Rectal smooth muscle tissue (tissue), 1 donor: Measurements from ENCODE around the gene TMEM229A.
"Not testable (repeated sequence)": the region's sequence is repeated elsewhere in the genome, so short reads cannot be mapped to it uniquely, and the experiment has no call there.

Experiments
- H3K27ac ChIP-seq: one replicate; pipeline ENCODE4 v1.7.0; 2013; ENCODE audit warnings: low read depth, low read length, inconsistent platforms
- H3K27me3 ChIP-seq: one replicate; pipeline ENCODE4 v1.7.0; 2013; ENCODE audit warnings: low read length; ENCODE audit not compliant: control insufficient read depth, insufficient read depth
- H3K36me3 ChIP-seq: one replicate; pipeline ENCODE4 v1.7.0; 2013; ENCODE audit warnings: low read length; ENCODE audit not compliant: control insufficient read depth, insufficient read depth
- H3K4me1 ChIP-seq: one replicate; pipeline ENCODE4 v1.7.0; 2013; ENCODE audit warnings: low read length; ENCODE audit not compliant: control insufficient read depth, insufficient read depth
- H3K4me3 ChIP-seq: one replicate; pipeline ENCODE4 v1.7.0; 2013; ENCODE audit warnings: low read length
- H3K9ac ChIP-seq: one replicate; pipeline ENCODE4 v1.7.0; 2013; ENCODE audit warnings: low read length

TMEM229A gene

DNA sequence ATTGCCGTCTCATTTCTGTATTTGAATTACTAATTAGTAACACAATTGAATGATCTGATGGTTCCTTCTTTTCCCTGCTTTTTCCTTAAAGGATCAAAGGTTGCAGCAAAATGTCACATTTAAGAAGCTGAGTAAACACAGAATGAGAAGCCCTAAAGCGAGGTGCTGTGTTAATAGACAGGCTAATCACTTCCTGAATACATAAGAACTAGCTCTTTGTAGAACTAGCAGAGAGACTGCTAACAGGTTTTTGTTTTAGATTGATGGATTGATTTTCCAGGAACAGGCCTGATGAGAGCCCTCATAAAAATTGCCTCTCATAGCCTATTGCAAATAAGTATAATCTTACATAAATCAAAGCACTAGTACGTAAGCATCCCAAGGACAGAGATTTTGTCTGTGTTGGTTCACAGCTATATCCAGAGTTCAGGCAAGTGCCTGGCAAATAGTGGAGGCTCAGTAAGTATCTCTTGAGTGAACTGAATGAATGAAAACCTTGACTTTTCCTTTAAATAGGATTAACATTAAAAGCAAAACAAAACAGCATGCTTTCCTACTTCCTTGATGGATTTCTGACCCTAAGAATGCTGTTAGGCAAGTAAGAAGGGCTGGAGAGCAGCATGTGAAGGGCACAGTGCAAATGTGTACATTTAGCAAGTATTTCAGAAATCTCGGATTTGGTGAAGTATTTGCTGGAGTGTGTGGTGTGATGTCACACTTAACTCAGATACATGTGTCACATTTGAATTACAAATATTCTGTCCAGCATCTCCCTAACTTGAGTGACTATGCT is 3.3 kb downstream of the TMEM229A start:
- no peak overlapping the region for H3K9ac ChIP-seq
- no peak overlapping the region for H3K27ac ChIP-seq
- no peak overlapping the region for H3K4me3 ChIP-seq
- no peaks in the 10 kb centered on the region for H3K36me3 ChIP-seq
- peaks cover 2% of the 10 kb centered on the region for H3K4me1 ChIP-seq
- H3K27me3 ChIP-seq, result peaks cover 2% of the 10 kb centered on the region

DNA sequence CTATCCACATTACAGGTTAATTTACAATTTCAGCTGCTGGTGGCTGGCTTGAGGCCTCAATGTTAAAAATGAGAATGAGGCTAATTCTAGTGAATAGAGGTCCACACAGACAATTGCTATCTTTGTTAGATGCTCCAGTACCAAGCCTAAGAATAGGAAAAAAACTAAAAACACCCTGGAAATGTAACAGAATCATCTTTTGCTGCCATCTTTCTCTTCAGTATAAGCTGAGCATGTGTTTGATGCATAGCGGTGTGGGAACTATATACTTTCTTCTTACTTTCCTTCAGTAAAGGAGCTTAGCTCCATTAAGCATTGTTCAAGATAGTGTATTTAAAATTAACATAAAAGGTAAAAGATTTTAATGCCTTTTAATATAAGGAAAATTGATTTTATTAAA is 5.6 kb downstream of the TMEM229A start:
- H3K4me3 ChIP-seq, result no peak overlapping the region

GRCh38 chr7:124024329-124024728 is 8.5 kb downstream of the TMEM229A start:
- not testable (repeated sequence) for H3K27ac ChIP-seq, H3K9ac ChIP-seq, H3K27me3 ChIP-seq

More for the DNA sequence above, 5.6 kb downstream of the TMEM229A start:
- H3K27ac ChIP-seq, result no peak overlapping the region
- H3K27me3 ChIP-seq, result no peaks in the 10 kb centered on the region
- H3K4me1 ChIP-seq, result peaks cover 2% of the 10 kb centered on the region
- no peak overlapping the region for H3K9ac ChIP-seq
- no peaks in the 10 kb centered on the region for H3K36me3 ChIP-seq

GRCh38 chr7:124022551-124022950 is 10.3 kb downstream of the TMEM229A start:
- H3K27me3 ChIP-seq, result no peaks in the 10 kb centered on the region
- no peak overlapping the region for H3K4me3 ChIP-seq
- H3K36me3 ChIP-seq, result no peaks in the 10 kb centered on the region
- no peaks in the 10 kb centered on the region for H3K4me1 ChIP-seq
- H3K27ac ChIP-seq, result no peak overlapping the region
- H3K9ac ChIP-seq, result no peak overlapping the region

More at GRCh38 chr7:124024329-124024728, 8.5 kb downstream of the TMEM229A start:
- not testable (repeated sequence) for H3K36me3 ChIP-seq, H3K4me1 ChIP-seq, H3K4me3 ChIP-seq

DNA sequence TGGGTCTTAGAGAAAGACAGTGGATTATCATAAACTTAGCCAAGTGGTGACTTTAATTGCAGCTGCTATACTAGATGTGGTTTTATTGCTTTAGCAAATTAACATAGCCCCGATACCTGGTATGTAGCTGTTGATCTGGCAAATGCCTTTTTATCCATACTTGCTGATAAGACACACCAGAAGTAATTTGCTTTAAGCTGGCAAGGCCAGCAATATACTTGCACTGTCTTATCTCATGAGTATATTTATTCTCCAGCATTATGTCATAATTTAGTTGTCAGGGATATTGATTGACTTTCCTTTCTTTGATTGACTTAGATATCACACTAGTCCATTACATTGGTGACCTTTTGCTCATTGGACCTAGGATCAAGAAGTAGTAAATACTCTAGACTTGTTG is 12.8 kb downstream of the TMEM229A start:
- H3K4me3 ChIP-seq, result no peak overlapping the region
- H3K9ac ChIP-seq, result no peak overlapping the region
- no peaks in the 10 kb centered on the region for H3K4me1 ChIP-seq
- H3K27me3 ChIP-seq, result no peaks in the 10 kb centered on the region
- H3K36me3 ChIP-seq, result no peaks in the 10 kb centered on the region
- H3K27ac ChIP-seq, result no peak overlapping the region

- Histone ChIP-seq H3K4me1 (no peaks in the 10 kb centered on the region), H3K36me3 (no peaks in the 10 kb centered on the region), H3K27ac (no peak overlapping the region), H3K9ac (no peak overlapping the region), H3K4me3 (no peak overlapping the region), H3K27me3 (no peaks in the 10 kb centered on the region)
Observed at GRCh38 chr7:124013306-124013705, 19.6 kb downstream of the TMEM229A start.

GRCh38 chr7:124012864-124013263 is 20.0 kb downstream of the TMEM229A start:
- Histone ChIP-seq H3K4me1 (no peaks in the 10 kb centered on the region), H3K36me3 (no peaks in the 10 kb centered on the region), H3K4me3 (no peak overlapping the region), H3K9ac (no peak overlapping the region), H3K27ac (no peak overlapping the region), H3K27me3 (no peaks in the 10 kb centered on the region)

GRCh38 chr7:124009321-124009720 is 23.5 kb downstream of the TMEM229A start:
- H3K4me3 ChIP-seq, result no peak overlapping the region
- no peaks in the 10 kb centered on the region for H3K36me3 ChIP-seq
- no peaks in the 10 kb centered on the region for H3K27me3 ChIP-seq
- no peak overlapping the region for H3K27ac ChIP-seq
- no peak overlapping the region for H3K9ac ChIP-seq
- H3K4me1 ChIP-seq, result no peaks in the 10 kb centered on the region

GRCh38 chr7:124008296-124008695 is 24.6 kb downstream of the TMEM229A start:
- H3K9ac ChIP-seq, H3K36me3 ChIP-seq, H3K27ac ChIP-seq, H3K27me3 ChIP-seq, H3K4me3 ChIP-seq, H3K4me1 ChIP-seq: not testable (repeated sequence)

DNA sequence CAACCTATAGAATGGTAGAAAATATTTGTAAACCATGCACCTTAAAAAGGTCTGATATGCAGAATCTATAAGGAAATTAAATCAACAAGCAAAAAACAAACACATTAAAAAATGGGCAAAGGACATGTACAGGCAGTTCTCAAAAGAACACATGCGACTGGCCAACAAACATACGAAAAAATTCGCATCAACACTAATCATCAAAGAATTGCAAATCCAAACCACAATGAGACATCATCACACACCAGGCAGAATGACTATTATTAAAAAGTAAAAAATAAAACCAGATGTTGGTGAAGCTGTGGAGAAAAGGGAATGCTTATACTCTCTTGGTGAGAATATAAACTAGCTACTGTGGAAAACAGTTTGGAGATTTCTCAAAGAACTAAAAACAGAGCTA is 33.2 kb downstream of the TMEM229A start:
- no peaks in the 10 kb centered on the region for H3K36me3 ChIP-seq
- no peaks in the 10 kb centered on the region for H3K4me1 ChIP-seq
- no peak overlapping the region for H3K9ac ChIP-seq
- H3K4me3 ChIP-seq, result no peak overlapping the region
- no peak overlapping the region for H3K27ac ChIP-seq
- no peaks in the 10 kb centered on the region for H3K27me3 ChIP-seq

GRCh38 chr7:123998921-123999320 is 33.9 kb downstream of the TMEM229A start:
- H3K4me1 ChIP-seq, result no peaks in the 10 kb centered on the region
- no peaks in the 10 kb centered on the region for H3K36me3 ChIP-seq
- H3K27ac ChIP-seq, result no peak overlapping the region
- no peaks in the 10 kb centered on the region for H3K27me3 ChIP-seq
- no peak overlapping the region for H3K4me3 ChIP-seq
- H3K9ac ChIP-seq, result no peak overlapping the region

GRCh38 chr7:123996327-123996625 is 36.6 kb downstream of the TMEM229A start:
- Histone ChIP-seq H3K27me3 (no peaks in the 10 kb centered on the region), H3K27ac (no peak overlapping the region), H3K4me3 (no peak overlapping the region), H3K9ac (no peak overlapping the region), H3K36me3 (no peaks in the 10 kb centered on the region), H3K4me1 (no peaks in the 10 kb centered on the region)

- Histone ChIP-seq H3K4me3 (no peak overlapping the region), H3K27me3 (no peaks in the 10 kb centered on the region), H3K27ac (no peak overlapping the region), H3K36me3 (no peaks in the 10 kb centered on the region), H3K9ac (no peak overlapping the region), H3K4me1 (no peaks in the 10 kb centered on the region)
Observed at GRCh38 chr7:123995617-123996326, 37.1 kb downstream of the TMEM229A start.
